ENCODE results near the gene ARHGAP10. TPM values are rescaled to one million over a fixed set of nuclear protein-coding genes. Genes with fewer than 3 reads are reported as not detected.

The ARHGAP10 gene
- total RNA-seq, 4 donors from 2014 or later = 131 to 217 (median 206) TPM

- H3K4me3 ChIP-seq = no peak overlapping the region
- DNase-seq (ENCODE audit: low spot score in 2 of 2) = no peak
- no peaks in the 10 kb centered on the region for H3K9me3 ChIP-seq
- H3K36me3 ChIP-seq = peaks cover 0 to 5% (median 0%) of the 10 kb centered on the region in 3 donors
- 50 to 54% methylated on average over 3 of the region's 3 CpGs for WGBS, 2 donors
- peak overlapping the region; percentile 74 to 93 (median 83) for H3K27ac ChIP-seq
- no peaks in the 10 kb centered on the region for H3K27me3 ChIP-seq
- no peak for TF ChIP-seq CTCF (IDR thresholded peaks at IDR 0.05)
- no peak for TF ChIP-seq POLR2A (IDR thresholded peaks at IDR 0.05)
- TF ChIP-seq EP300 (IDR thresholded peaks at IDR 0.05) = no peak
- H3K4me1 ChIP-seq = peaks cover 0 to 87% (median 47%) of the 10 kb centered on the region in 4 donors
Observed at GRCh38 chr4:147830987-147831386, 99.1 kb downstream of the ARHGAP10 start.

GRCh38 chr4:147831551-147832171 is 99.8 kb downstream of the ARHGAP10 start:
- H3K4me3 ChIP-seq = no peak overlapping the region
- TF ChIP-seq POLR2A (IDR thresholded peaks at IDR 0.05) = no peak
- peak in 1 of 2 donors; percentile 87 for TF ChIP-seq EP300 (IDR thresholded peaks at IDR 0.05)
- no peak for TF ChIP-seq CTCF (IDR thresholded peaks at IDR 0.05)
- WGBS, 2 donors = 11 to 18% methylated on average over 5 of the region's 5 CpGs
- DNase-seq (ENCODE audit: low spot score in 2 of 2) = peak in 1 of 2 donors; percentile 67
- H3K9me3 ChIP-seq = no peaks in the 10 kb centered on the region
- no peaks in the 10 kb centered on the region for H3K27me3 ChIP-seq
- H3K4me1 ChIP-seq = peaks cover 0 to 87% (median 47%) of the 10 kb centered on the region in 4 donors
- no peaks in the 10 kb centered on the region for H3K36me3 ChIP-seq
- peak overlapping the region; percentile 74 to 93 (median 83) for H3K27ac ChIP-seq

GRCh38 chr4:147833254-147833653 is 101.4 kb downstream of the ARHGAP10 start:
- H3K36me3 ChIP-seq = no peaks in the 10 kb centered on the region
- no peak for DNase-seq (ENCODE audit: low spot score in 2 of 2)
- WGBS, 2 donors = 77 to 84% methylated on average over 2 of the region's 2 CpGs
- TF ChIP-seq EP300 (IDR thresholded peaks at IDR 0.05) (no peak), CTCF (IDR thresholded peaks at IDR 0.05) (no peak), POLR2A (IDR thresholded peaks at IDR 0.05) (no peak)
- H3K27ac ChIP-seq = peak overlapping the region in 2 of 4 donors; percentile 90 to 93
- H3K4me1 ChIP-seq = peaks cover 0 to 80% (median 44%) of the 10 kb centered on the region in 4 donors
- H3K27me3 ChIP-seq = no peaks in the 10 kb centered on the region
- H3K4me3 ChIP-seq = no peak overlapping the region
- H3K9me3 ChIP-seq = no peaks in the 10 kb centered on the region

GRCh38 chr4:147833741-147834140 is 101.9 kb downstream of the ARHGAP10 start:
- H3K27ac ChIP-seq = peak overlapping the region in 2 of 4 donors; percentile 90 to 93
- no peaks in the 10 kb centered on the region for H3K27me3 ChIP-seq
- WGBS, 2 donors = 91 to 93% methylated on average over 2 of the region's 2 CpGs
- no peak for TF ChIP-seq POLR2A (IDR thresholded peaks at IDR 0.05)
- no peak for TF ChIP-seq CTCF (IDR thresholded peaks at IDR 0.05)
- TF ChIP-seq EP300 (IDR thresholded peaks at IDR 0.05) = no peak
- no peaks in the 10 kb centered on the region for H3K9me3 ChIP-seq
- DNase-seq (ENCODE audit: low spot score in 2 of 2) = no peak
- H3K36me3 ChIP-seq = no peaks in the 10 kb centered on the region
- no peak overlapping the region for H3K4me3 ChIP-seq
- H3K4me1 ChIP-seq = peaks cover 0 to 75% (median 40%) of the 10 kb centered on the region in 4 donors

GRCh38 chr4:147834480-147834879 is 102.6 kb downstream of the ARHGAP10 start:
- H3K9me3 ChIP-seq = no peaks in the 10 kb centered on the region
- no peaks in the 10 kb centered on the region for H3K36me3 ChIP-seq
- no peak for DNase-seq (ENCODE audit: low spot score in 2 of 2)
- WGBS, 2 donors = 74 to 86% methylated on average over 3 of the region's 3 CpGs
- TF ChIP-seq EP300 (IDR thresholded peaks at IDR 0.05) (no peak), POLR2A (IDR thresholded peaks at IDR 0.05) (no peak)
- H3K27me3 ChIP-seq = no peaks in the 10 kb centered on the region
- no peak overlapping the region for H3K4me3 ChIP-seq
- peak overlapping the region in 2 of 4 donors; percentile 66 to 90 for H3K27ac ChIP-seq
- H3K4me1 ChIP-seq = peaks cover 0 to 73% (median 36%) of the 10 kb centered on the region in 4 donors
